Gastroesophageal sphincter (tissue), 2 donors: Measurements from ENCODE around the gene IL11RA.

ENCODE experiments used
- POLR2A ChIP-seq, 2 donors: fragments of 450-650 bp; IDR thresholded peaks; one replicate each; pipeline ENCODE4 v1.6.1; 2017; ENCODE audit warnings: antibody characterized with exemption in 2 of 2, mild to moderate bottlenecking in 2 of 2, moderate library complexity in 1 of 2
- POLR2AphosphoS5 ChIP-seq: sonication (generic); formaldehyde crosslinking; IDR thresholded peaks from one replicate; pipeline ENCODE4 v1.6.1; 2017; ENCODE audit warnings: antibody characterized with exemption

GRCh38 chr9:34625186-34625486 is 26.8 kb upstream of the IL11RA start:
- TF ChIP-seq POLR2A (IDR thresholded peaks at IDR 0.05), result no peak
- TF ChIP-seq POLR2AphosphoS5, result no peak
